CD4-positive, alpha-beta T cell treated with Interferon gamma for 1 hour (primary cell): ENCODE measurements around the gene EGR2.

Experiments
- DNase-seq: peaks from one replicate; pipeline ENCODE4 v3.0.0-alpha.2; 2020

The EGR2 gene

DNA sequence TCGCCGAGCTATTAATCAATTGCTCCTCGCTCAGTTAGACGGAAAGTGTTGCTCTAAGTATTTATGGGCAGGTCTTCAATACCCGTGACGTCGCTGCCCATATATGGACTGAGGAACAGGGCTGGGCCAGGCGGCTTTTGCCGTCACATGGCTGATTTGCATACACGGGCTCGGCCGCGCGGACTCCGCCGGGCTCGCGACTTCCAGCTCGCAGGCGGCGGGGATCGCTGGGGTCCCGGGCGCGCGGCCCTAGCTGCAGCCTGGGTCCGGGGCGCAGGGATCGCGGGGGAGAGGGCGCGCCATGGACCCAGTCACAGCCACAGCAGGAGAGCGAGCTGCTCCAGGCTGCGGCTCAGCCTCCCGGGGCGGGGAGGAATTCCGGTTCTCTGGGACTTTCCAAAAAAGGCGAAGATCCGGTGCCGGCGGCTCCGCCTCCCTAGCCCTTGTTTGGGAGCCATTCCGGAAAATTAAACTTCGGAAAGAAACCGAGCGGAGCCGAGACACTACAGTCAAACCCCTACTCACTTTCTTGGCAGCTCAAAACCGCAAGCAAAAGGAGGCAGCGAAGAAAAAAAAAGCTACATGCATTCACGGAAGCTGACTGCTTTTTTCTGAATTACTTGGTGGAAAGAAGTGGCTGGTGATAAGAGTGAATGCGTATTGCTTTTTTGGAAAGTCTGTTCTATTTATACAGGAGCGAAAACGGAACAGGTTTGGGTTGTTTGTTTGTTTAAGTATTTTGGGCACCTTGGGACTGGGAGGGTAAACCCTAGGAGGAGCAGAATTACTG is at the start of gene EGR2:
EGR2 (minus strand) TSS at position 36 of the 790 bp plus-strand sequence. CDS start 337 bp downstream, outside the sequence.
- peak; percentile 93 for DNase-seq

- no peak for DNase-seq
These were observed 46.3 kb upstream of the EGR2 start for GRCh38 chr10:62862447-62862846.

DNA sequence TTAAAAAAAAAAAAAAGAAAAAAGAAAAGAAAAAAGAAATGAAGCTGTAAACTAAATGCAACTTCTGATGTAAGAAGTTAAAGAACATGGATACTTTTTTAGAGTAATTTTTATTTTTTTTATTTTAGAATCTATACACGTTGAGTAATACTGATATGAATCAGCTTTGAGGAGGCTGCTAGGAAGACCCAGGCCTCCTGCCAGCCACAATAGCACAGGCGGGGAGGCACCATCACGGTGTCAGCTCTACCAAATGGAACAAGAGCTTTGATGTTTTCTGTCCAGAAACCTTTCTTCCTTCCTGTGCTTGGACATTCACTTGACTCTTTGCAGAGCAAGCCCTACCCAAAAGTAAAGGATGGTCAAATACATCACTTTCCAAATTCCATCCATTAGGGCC is 45.3 kb upstream of the EGR2 start:
- no peak for DNase-seq

GRCh38 chr10:62860946-62861345 is 44.8 kb upstream of the EGR2 start:
- DNase-seq = no peak

DNA sequence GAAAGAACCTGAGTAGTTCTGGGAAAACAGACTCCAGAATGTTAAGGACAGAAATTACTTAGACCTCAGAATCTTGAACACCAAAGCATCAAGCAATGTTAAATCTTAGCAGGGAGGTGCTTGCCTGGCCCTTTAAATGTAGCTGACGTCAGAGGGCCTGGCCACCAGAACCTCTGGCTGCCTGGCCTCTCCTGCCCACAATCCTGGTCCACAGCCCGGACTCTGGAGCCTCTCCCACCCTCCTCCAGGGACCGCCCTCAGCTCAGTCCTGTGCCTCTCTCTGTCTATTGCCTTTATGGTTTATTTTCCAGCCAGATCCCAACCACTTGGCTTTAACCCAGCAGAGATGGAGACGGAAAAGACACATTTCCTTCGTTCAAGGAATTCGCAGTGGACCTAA is 42.2 kb upstream of the EGR2 start:
- DNase-seq = no peak

GRCh38 chr10:62856021-62856420 is 39.9 kb upstream of the EGR2 start:
- no peak for DNase-seq

DNA sequence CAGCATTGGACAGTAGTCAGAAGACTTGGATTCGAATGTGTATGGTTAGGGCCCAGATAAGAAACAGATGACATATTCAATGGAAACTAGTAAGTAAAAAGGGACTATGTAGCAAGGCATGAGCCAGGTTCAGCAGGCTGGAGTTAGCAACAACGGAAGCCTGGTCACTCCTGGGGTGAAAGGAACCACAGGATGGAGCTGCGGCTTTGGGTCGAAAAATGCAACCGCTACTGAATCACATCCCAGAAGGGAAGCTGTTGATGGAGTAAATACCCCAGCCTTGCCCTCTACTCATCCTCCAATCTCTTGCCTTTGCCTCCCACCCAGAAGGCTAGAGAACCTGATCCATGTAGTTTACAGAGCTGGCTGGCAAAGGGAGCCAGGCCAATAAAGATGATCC is 37.5 kb upstream of the EGR2 start:
- peak; percentile 4 for DNase-seq

GRCh38 chr10:62852961-62853702 is 37.0 kb upstream of the EGR2 start:
- peak; percentile 1 for DNase-seq

- no peak for DNase-seq
These were observed 35.3 kb upstream of the EGR2 start for GRCh38 chr10:62851442-62851841.

DNA sequence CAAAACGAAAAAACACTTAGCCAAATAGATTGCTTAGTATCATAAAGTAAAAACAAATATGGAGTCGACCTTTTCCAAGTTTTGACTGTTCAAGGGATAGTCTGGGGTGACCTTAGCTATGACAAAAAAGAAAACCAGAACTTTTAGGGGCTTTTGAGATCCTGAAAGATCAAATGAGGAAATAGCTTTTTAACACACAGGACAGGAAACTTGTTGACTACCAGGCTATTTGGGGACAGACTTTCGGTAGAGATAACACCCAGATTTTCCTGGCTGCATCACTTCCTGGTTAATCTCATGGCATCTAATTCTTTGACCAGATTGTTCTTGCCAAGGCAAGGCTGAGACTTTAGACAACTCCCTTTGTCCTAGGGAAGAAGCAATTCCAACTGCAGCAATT is 34.5 kb upstream of the EGR2 start:
- no peak for DNase-seq

DNA sequence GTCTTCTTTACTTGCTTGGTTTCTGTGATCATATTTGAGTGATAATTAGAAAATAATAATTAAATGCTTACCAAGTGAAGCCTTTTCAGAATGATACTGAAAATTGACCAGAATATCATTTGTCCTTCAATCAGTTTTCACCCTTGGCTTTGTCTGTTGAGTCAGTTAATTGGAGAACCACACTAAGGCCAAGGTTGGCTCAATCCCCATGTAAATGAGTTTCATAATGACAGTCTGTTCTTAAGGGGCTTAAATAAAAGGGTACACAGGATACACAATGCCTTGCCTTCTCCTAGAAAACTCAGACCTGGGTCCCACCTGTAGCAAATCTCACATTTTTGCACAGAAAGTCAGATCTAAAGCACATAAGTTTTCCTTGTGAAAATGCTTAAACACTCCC is 31.3 kb upstream of the EGR2 start:
- no peak for DNase-seq

DNA sequence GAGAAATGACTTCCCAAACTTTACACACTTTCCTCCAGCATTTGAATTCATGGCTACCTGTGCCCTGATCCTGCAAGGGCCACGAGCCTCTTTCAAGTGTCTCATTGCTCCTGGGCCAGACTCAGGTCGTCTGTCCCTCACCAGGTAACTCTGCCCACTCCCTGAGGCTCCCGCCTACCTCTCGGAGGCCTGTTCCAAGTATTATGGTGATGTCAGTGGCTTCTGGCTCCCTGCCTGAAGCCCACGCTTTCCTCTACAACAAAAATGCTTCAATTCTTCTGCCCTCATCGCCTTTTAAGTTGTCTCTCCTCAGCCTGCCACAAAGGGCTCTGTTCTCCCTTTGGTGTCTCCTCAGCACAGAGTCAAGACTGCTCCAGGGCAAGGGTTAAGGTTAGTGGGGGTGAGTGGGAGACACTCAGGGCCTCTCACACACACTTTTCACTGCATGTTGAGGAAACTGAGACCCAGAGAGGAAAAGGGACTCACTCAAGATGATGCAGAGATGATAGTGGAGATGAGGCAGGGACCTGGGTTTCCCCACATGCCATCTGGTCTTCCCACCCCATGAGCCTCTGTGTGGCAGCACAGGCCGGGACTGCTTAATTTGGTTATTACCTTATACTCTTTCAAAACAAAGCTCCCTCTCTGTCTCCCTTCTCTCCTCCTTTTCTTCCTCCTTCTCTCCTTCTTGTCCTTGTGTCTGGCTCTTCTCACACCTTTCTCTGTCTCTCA is 28.3 kb upstream of the EGR2 start:
- DNase-seq = no peak

DNA sequence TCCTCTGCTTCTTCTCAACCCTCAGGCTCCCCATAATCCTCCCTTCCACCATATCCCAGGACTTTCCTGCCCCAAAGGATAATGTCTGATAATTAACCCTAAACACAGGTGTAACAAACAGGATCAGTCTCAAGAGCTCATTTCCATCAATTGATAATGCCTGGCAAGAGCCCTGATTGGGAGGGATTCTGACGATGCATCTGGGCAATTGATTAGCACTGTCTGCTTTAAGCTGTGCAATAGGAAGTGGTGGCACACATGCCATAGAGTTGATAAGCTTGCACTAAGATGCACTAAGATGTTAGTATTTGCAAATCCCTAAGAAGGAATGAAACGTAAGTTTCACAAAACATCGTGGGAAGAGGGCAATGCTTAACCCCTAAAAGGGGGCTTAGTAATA is 27.4 kb upstream of the EGR2 start:
- DNase-seq = no peak

DNA sequence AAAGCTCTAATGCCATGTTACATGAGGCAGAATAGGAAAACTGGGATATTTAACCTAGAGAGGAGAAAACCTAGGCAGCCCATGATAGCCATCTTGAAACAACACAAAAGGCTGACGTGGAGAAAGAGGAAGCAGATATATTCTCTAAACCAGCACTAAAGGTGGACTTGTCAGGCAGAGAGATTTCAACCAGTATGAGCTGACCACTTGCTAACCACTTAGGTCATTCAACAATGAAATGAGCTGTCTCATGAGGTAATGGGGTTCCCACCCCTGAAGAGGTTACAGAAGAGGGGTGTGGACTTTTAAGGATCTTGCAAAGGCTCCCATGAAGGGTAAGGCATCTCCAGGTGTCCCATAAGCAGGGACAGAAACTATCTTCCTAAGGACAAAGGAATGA is 26.8 kb upstream of the EGR2 start:
- no peak for DNase-seq

DNA sequence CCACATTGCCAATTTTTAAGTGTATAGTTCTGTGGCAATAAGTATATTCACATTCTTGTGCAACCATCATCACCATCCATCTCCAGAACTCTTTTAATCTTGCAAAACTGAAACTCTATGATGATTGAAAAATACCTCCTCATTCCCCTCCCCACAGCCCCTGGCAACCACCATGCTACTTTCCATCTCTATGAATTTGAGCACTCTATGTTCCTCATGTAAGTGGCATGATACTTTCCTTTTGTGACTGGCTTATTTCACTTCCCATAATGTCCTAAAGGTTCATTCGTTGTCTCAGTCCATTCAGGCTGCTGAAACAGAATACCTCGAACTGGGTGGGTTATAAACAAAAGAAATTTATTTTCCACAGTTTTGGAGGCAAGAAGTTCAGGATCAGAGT is 23.4 kb upstream of the EGR2 start:
- no peak for DNase-seq

DNA sequence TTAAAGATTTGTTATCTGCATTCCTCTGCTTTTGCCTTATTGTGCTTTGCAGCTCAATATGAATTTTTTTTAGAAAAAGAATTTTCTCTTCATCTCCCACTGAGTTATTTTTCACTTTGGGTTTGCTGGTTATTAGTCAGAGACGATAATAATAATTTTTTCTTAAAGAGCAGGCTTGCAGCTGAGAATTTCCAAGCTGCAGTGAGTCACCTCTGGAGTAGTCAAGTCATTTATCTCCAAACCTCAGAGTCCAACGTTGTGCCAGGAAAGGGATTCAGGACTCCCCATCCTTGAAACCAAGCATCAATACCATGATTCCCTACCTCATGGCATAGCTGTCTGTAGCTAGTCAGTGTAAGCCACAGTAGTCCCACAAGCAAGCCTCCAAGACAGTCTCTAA is 15.2 kb upstream of the EGR2 start:
- no peak for DNase-seq

GRCh38 chr10:62830679-62831078 is 14.5 kb upstream of the EGR2 start:
- DNase-seq = no peak

- no peak for DNase-seq
These were observed 13.5 kb upstream of the EGR2 start for GRCh38 chr10:62829622-62830021.

DNA sequence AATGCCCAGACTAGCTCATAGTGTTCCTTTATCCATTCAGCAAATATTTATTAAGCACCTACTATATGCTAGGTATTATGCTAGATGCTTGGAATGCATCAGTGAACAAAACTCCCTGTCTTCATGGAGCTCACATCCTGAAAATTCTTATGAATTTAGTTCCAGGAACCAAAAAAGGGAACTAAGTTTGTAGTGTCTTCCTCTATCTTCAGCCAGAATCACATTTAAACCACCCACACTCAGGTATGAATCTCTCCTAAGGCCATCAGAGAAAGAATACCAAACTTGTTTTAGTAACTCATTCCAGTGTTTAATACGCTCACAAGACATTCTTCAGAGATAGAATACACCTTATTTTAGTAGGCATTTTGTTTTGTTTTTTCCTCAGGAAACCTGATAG is 10.1 kb upstream of the EGR2 start:
- no peak for DNase-seq

DNA sequence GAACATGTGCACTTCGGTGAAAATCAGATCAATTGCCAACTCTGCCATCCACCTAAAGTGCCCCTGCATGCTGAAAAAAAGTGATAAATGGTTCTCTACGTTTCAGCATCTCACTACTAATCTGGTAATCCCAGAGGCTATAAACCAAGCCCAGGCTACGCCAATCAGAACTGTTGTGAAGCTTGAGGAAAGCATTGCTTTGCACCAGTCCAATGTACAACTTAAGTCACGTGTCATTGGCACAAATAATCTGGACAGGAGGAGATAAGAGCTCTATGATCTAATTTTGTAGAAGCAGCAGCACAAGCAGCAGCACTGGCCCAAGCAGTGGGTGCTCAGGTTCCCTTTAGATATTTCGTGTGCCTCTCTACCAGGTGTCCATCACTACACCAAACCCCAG is 4.4 kb upstream of the EGR2 start:
- no peak for DNase-seq

- DNase-seq = no peak
These were observed 3.2 kb upstream of the EGR2 start for GRCh38 chr10:62819141-62819920.

GRCh38 chr10:62818426-62819011 is 2.4 kb upstream of the EGR2 start:
- peak; percentile 53 for DNase-seq
